LNCaP clone FGC (cell line): ENCODE results near the gene TRIM31.

ENCODE experiments used
- DNase-seq: peaks from one replicate; pipeline ENCODE4 v3.0.0-alpha.2; 2011; ENCODE audit warnings: low read depth
- H3K4me3 ChIP-seq: 2 replicates; pipeline ENCODE4 v1.5.1; 2011; ENCODE audit warnings: mild to moderate bottlenecking, low read depth, low read length, control low read depth
- CTCF ChIP-seq: IDR thresholded peaks from 2 replicates; pipeline ENCODE4 v1.5.1; 2012; ENCODE audit warnings: mild to moderate bottlenecking; ENCODE audit not compliant: control insufficient read depth, insufficient read depth; ENCODE audit errors: extremely low read depth

TRIM31 gene

GRCh38 chr6:30152910-30153610 lies 40.2 kb upstream of the TRIM31 start:
- no peak overlapping the region for H3K4me3 ChIP-seq
- TF ChIP-seq CTCF: no peak
- no peak for DNase-seq

DNA sequence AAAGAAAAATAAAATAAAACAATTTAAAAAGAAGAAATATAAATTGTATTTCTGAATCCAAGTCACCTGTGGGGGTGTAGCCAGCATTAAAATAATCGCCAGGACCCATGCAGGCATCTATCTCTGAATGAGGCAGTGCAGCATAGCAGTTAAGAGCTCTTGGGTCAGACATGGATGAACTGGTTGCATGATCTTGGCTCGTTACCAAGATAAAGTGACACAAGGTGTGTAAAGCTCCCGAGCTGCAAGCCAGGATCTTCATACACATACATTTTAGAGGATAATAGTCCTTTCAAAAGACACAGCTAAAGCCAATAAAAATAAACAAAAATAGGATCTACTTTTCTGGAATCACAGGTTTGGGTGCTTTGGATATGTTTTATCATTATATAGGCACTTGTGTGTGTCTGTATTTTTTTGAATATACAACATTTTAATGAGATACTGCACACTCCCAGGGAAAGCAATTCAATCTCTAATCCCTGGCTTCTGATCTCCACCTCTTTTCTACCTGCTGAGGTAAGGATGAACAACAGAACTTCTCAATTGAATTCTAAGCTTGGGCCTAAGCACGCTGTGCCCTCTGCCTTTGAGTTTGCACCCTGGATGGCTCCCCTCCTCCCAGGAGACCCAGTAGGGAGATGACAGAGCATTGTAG lies 39.3 kb upstream of the TRIM31 start:
- no peak for TF ChIP-seq CTCF
- DNase-seq: peak; percentile 69
- H3K4me3 ChIP-seq: no peak overlapping the region

DNA sequence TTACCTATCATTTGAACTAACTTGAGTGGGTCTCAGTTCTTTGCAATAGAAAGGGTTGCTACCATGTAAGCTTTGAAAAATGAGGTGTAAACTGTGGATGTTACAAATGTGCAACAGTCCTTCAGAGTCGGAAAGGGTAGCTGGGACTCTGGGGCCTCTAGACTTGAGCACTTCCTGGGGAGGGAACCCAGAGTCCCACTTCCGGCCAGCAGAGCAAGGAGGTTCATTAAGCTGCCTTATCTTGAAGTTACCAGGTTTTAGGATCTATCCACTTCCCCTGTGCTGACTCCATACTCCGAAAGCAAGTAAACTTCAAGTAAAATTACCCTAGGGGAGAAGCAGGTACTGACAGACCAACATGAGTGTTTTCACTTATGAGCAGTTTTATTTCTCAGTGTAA lies 38.7 kb upstream of the TRIM31 start:
- no peak for TF ChIP-seq CTCF

GRCh38 chr6:30150671-30151395 lies 37.9 kb upstream of the TRIM31 start:
- TF ChIP-seq CTCF: no peak
- no peak overlapping the region for H3K4me3 ChIP-seq

More for the DNA sequence above, 38.7 kb upstream of the TRIM31 start:
- no peak for DNase-seq
- no peak overlapping the region for H3K4me3 ChIP-seq

DNA sequence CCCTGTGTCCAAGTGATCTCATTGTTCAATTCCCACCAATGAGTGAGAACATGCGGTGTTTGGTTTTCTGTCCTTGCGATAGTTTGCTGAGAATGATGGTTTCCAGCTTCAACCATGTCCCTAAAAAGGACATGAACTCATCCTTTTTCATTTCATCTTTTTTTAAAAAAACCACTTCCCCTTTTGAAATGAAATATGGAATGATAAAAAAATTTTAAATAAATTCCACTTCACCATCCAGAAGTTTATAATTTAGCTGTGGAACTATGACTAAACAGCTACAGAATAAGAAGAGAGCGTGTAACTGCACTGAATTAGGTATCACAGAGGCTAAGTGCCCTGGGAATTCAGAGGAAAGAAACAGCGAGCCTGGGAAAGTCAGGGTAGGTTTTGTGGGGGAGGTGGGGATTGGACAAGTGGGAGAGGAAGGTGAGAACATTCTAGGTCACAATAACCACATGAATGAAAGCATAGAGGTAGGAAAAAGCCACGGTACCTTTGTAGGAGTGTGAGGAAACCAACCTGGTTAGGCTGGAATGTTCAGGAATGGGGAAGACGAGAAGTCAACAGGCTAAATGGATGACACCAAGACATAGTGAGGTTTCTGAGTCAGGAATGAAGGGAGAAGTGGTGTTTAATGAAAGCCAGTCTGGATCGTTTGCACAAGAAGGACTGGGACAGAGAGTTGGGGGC lies 37.1 kb upstream of the TRIM31 start:
- H3K4me3 ChIP-seq: no peak overlapping the region
- TF ChIP-seq CTCF: no peak
- DNase-seq: no peak

More at GRCh38 chr6:30150671-30151395, 37.9 kb upstream of the TRIM31 start:
- DNase-seq: no peak

DNA sequence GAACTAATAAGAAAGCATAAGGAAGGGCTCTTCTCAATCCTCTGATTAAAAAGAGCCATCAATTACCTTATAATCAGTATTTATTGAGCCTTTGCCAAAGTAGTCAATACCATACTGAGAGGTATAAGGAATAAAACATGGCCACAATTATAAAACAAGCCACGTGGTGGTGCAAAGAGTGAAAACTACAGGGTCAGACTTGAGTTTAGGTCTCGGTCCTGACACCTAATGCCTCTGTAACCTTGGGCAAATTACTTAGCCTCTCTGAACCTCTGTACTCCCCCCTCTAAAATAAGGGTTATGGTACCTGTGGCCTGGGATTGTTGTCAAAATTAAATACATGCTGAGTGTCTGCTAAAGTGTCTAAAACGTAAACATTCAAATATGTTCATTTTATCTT lies 36.3 kb upstream of the TRIM31 start:
- no peak overlapping the region for H3K4me3 ChIP-seq
- TF ChIP-seq CTCF: no peak
- DNase-seq: no peak
